ENCODE data around the gene ZNF511. TPM values are rescaled to one million over a fixed set of nuclear protein-coding genes. Genes with fewer than 3 reads are reported as not detected.

ZNF511 gene
- total and polyA plus RNA-seq, 2 of the 4 experiments (the other 2 are of a cell fraction) = 13.6 to 32.6 TPM

DNA sequence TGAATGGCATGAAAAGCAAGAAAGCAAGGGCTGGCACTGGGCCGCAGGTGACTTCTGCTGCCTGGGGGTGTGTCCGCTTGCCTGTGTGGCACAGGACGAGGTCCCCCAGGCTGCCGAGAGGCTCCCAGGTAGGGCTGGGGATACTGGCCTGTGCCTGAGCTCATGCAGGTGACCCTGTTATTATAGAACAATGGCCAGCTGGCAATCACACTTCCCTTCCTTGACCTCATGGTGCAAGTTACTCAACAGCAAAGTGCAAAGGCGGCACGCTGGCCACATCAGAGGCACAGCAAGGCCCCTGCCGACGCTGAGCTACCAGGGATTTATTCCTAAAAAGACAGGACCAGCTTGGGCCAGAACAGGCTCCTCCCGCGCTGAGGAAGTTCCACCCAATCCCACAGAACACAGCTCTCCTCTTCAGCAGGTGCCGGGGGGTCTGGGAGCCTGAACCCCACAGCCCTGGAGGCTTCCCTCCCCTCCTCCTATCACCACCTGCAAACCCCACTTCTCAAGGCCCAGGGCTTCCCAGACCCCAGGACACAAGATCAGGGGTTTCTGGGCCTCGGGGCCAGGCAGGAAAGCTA is 30.6 kb upstream of the ZNF511 start:
- Histone ChIP-seq H3K79me1 (ENCODE audit: low read depth in 1 of 2, low read length in 2 of 2) (peaks cover 0 to 3% of the 10 kb centered on the region in 2 experiments; a peak in 1 of 4 replicates), H3K9me3 (ENCODE audit: control insufficient read depth, insufficient read depth, low read length) (no peaks in the 10 kb centered on the region), H3K23ac (ENCODE audit: low read depth, low read length) (no peak overlapping the region), H2BK5ac (ENCODE audit: low read depth, low read length, poor library complexity, severe bottlenecking) (no peak overlapping the region), H3K4ac (ENCODE audit: low read depth, low read length) (no peak overlapping the region), H2BK15ac (ENCODE audit: low read depth, low read length) (no peak overlapping the region), H2BK120ac (ENCODE audit: low read depth, low read length) (no peak overlapping the region), H2AK9ac (replicated peaks; ENCODE audit: low read depth, low read length, poor library complexity) (no peak overlapping the region), H3K27me3 (ENCODE audit: control insufficient read depth, insufficient read depth, low read length) (peaks cover 9% of the 10 kb centered on the region), H2AFZ (replicated peaks; ENCODE audit: low read length, poor library complexity) (peak overlapping the region; percentile 75), H2BK20ac (ENCODE audit: low read depth, low read length) (no peak overlapping the region), H4K8ac (ENCODE audit: low read depth in 2 of 2, low read length in 2 of 2) (no peak overlapping the region), H3K56ac (ENCODE audit: extremely low read depth, insufficient read depth, low read length) (no peak overlapping the region), H2AK5ac (ENCODE audit: low read depth, low read length) (0 out of 2 replicates have a peak overlapping the region, but pooled peaks have one; percentile 9), H3K4me1 (ENCODE audit: control insufficient read depth, insufficient read depth, low read length) (peaks cover 10% of the 10 kb centered on the region), H3K9me1 (ENCODE audit: insufficient read depth, low read length) (0 out of 2 replicates have a peak, but pooled peaks cover 4% of the 10 kb centered on the region), H4K91ac (ENCODE audit: insufficient read depth, low read depth, low read length) (no peak overlapping the region), H4K20me1 (ENCODE audit: insufficient read depth, low read length) (peaks cover 7% of the 10 kb centered on the region; the same call in 1 of the 2 replicates), H3K36me3 (ENCODE audit: control insufficient read depth, insufficient read depth, low read length) (peaks cover 33% of the 10 kb centered on the region), H3K4me3 (ENCODE audit: insufficient read depth, low read depth, low read length) (no peak overlapping the region), H3K4me2 (ENCODE audit: low read depth, low read length) (no peak overlapping the region), H3K9ac (ENCODE audit: low read depth, low read length) (no peak overlapping the region), H4K5ac (ENCODE audit: low read depth, low read length) (no peak overlapping the region), H3K18ac (ENCODE audit: low read depth, low read length) (no peak overlapping the region), H3K14ac (replicated peaks; ENCODE audit: low read depth, low read length) (no peak overlapping the region), H3K27ac (ENCODE audit: insufficient read depth, low read length) (no peak overlapping the region)
- 67% methylated on average over 1 of the region's 12 CpGs; no CpG with 5 or more reads in 1 of the 2 experiments for WGBS, 2 experiments (ENCODE audit: extremely low coverage in 2 of 2, insufficient read length in 1 of 2)
- CTCF ChIA-PET = no interaction called here
- DNase-seq (no peak), ATAC-seq (ENCODE audit: low read depth) (no peak)
- intact Hi-C loops (cut with micrococcal nuclease) = no loop called here
- dilution Hi-C loops (cut with HindIII; ENCODE audit: low sequenced_read_pairs, unreplicated experiment) = no loop called here
- no TSS peak for BruUV-seq (replicated peaks)
- POLR2A ChIA-PET (ENCODE audit: unreplicated experiment) = no interaction called here
- in situ Hi-C loops (cut with MboI; ENCODE audit: low sequenced_read_pairs) = no loop called here
- no peak for TF ChIP-seq CEBPB (IDR thresholded peaks at IDR 0.05; ENCODE audit: low read depth, low read length)
- TF ChIP-seq SMC3 (IDR thresholded peaks at IDR 0.05; ENCODE audit: low read depth, low read length) = no peak
